Panc1 (cell line): Measurements from ENCODE around the gene TPGS1. TPM values are rescaled to one million over a fixed set of nuclear protein-coding genes. Genes with fewer than 3 reads are reported as not detected.

Experiments used
- ATAC-seq: fragments of 200-7000 bp; cut with Tn5 transposase; 2 replicates; pipeline ENCODE4 v1.9.1; 2020; ENCODE audit warnings: mild to moderate bottlenecking, moderate library complexity
- BruUV-seq: library from RNA; stranded (reverse); fragments of 400-500 nt; replicated peaks from 2 replicates; lab custom pipeline; 2021; lab: Mats Ljungman, UMichigan
- CTCF ChIA-PET: fragments of 300-600 bp; sonication (Branson Sonifier 250); formaldehyde crosslinking; loops from one replicate; lab custom pipeline; 2022; ENCODE audit warnings: antibody characterized with exemption; lab: Charles Lee
- POLR2A ChIA-PET: fragments of 300-600 bp; sonication (Branson Sonifier 250); formaldehyde crosslinking; loops from one replicate; lab custom pipeline; 2022; ENCODE audit warnings: antibody characterized with exemption; lab: Charles Lee
- DNase-seq: peaks from one replicate; pipeline ENCODE4 v3.0.0-alpha.2; 2010; ENCODE audit warnings: low read depth, low spot score
- H3K27ac ChIP-seq: 2 replicates; pipeline ENCODE4 v1.5.1; 2011; ENCODE audit warnings: mild to moderate bottlenecking, low read length, inconsistent platforms
- H3K27me3 ChIP-seq: fragments of 200-500 bp; sonication (Bioruptor generic); 2 replicates; pipeline ENCODE4 v1.6.0; 2014; ENCODE audit warnings: low read length, inconsistent platforms; ENCODE audit not compliant: control insufficient read depth, insufficient read depth
- H3K36me3 ChIP-seq: fragments of 200-500 bp; sonication (Bioruptor generic); 2 replicates; pipeline ENCODE4 v1.5.1; 2014; ENCODE audit warnings: inconsistent platforms, mild to moderate bottlenecking, low read length, moderate library complexity; ENCODE audit not compliant: control insufficient read depth, insufficient read depth
- H3K4me1 ChIP-seq: 2 replicates; pipeline ENCODE4 v1.5.1; 2011; ENCODE audit warnings: inconsistent platforms, mild to moderate bottlenecking, low read length, moderate library complexity; ENCODE audit not compliant: control insufficient read depth, insufficient read depth
- H3K4me3 ChIP-seq, 2 experiments: 2 replicates each; pipeline ENCODE4 v1.5.1; 2011 to 2012; ENCODE audit warnings: low read depth in 2 of 2, low read length in 2 of 2, mild to moderate bottlenecking in 2 of 2, inconsistent platforms in 1 of 2, moderate library complexity in 1 of 2
- H3K9me3 ChIP-seq: fragments of 200-500 bp; sonication (Bioruptor generic); 2 replicates; pipeline ENCODE4 v1.5.1; 2014; ENCODE audit warnings: low read depth, mild to moderate bottlenecking, inconsistent platforms, low read length, moderate library complexity; ENCODE audit not compliant: control insufficient read depth, insufficient read depth
- CTCF ChIP-seq: fragments of 450-650 bp; IDR thresholded peaks from 2 replicates; pipeline ENCODE4 v1.5.1; 2017; ENCODE audit warnings: mild to moderate bottlenecking
- POLR2AphosphoS5 ChIP-seq: IDR thresholded peaks from 2 replicates; pipeline ENCODE4 v1.6.1; 2012; ENCODE audit warnings: mild to moderate bottlenecking, low read depth, low read length, moderate library complexity
- REST ChIP-seq, 2 experiments: IDR thresholded peaks; 2 replicates each; pipeline ENCODE4 v1.6.1; 2011 to 2012; ENCODE audit warnings: low read depth in 2 of 2, control low read depth in 1 of 2, low read length in 1 of 2, mild to moderate bottlenecking in 1 of 2, moderate library complexity in 1 of 2; ENCODE audit not compliant: insufficient read depth in 1 of 2
- SIN3A ChIP-seq: IDR thresholded peaks from 2 replicates; pipeline ENCODE4 v1.6.1; 2012; ENCODE audit warnings: low read depth, mild to moderate bottlenecking, low read length, moderate library complexity, borderline replicate concordance; ENCODE audit not compliant: insufficient read depth
- TCF7L2 ChIP-seq: IDR thresholded peaks from 2 replicates; pipeline ENCODE4 v1.6.1; 2011; ENCODE audit warnings: mild to moderate bottlenecking, low read depth, low read length, inconsistent platforms
- in situ Hi-C: cut with HindIII; loops from 2 replicates; pipeline ENCODE4 v1.10.0; 2016; ENCODE audit warnings: low sequenced_read_pairs, low pct_unique_long_range_greater_than_20kb
- intact Hi-C: fragments of 100-400 bp; cut with micrococcal nuclease; formaldehyde crosslinking; loops from one replicate; pipeline ENCODE4 v1.10.0; 2022; ENCODE audit not compliant: unreplicated experiment
- total RNA-seq: library from RNA; stranded (reverse); gene quantifications from one replicate; pipeline ENCODE4 v1.2.1, GENCODE V29; 2021; ENCODE audit not compliant: unreplicated experiment

The TPGS1 gene
- total RNA-seq, 1 experiment from 2014 or later, result 17.6 TPM

GRCh38 chr19:465056-465816 lies 42.1 kb upstream of the TPGS1 start:
- no peaks in the 10 kb centered on the region for H3K36me3 ChIP-seq
- no peaks in the 10 kb centered on the region for H3K27me3 ChIP-seq
- H3K4me3 ChIP-seq, result no peak overlapping the region
- H3K9me3 ChIP-seq, result no peaks in the 10 kb centered on the region
- ChIA-PET CTCF (no interaction called here), POLR2A (no interaction called here)
- no peak for TF ChIP-seq SIN3A
- TF ChIP-seq CTCF, result no peak
- TF ChIP-seq TCF7L2, result no peak
- BruUV-seq, result no TSS peak
- intact Hi-C loops (no loop called here), in situ Hi-C loops (no loop called here)
- H3K27ac ChIP-seq, result no peak overlapping the region
- ATAC-seq (no peak), DNase-seq (no peak)
- no peaks in the 10 kb centered on the region for H3K4me1 ChIP-seq

- no peaks in the 10 kb centered on the region for H3K9me3 ChIP-seq
- BruUV-seq, result no TSS peak
- no peaks in the 10 kb centered on the region for H3K27me3 ChIP-seq
- H3K4me3 ChIP-seq, result no peak overlapping the region
- intact Hi-C loops, result no loop called here
- ATAC-seq, result no peak
- POLR2A ChIA-PET, result no interaction called here
- no peaks in the 10 kb centered on the region for H3K36me3 ChIP-seq
- CTCF ChIA-PET, result no interaction called here
- no peak for DNase-seq
- no peaks in the 10 kb centered on the region for H3K4me1 ChIP-seq
- in situ Hi-C loops, result no loop called here
- TF ChIP-seq CTCF (no peak), REST (IDR thresholded peaks at IDR 0.05; ENCODE audit: insufficient read depth in 1 of 2, low read depth in 2 of 2, low read length in 1 of 2) (no peak), POLR2AphosphoS5 (no peak), TCF7L2 (no peak)
- H3K27ac ChIP-seq, result no peak overlapping the region
These were observed 39.7 kb upstream of the TPGS1 start for GRCh38 chr19:467554-467953.
